ENCODE measurements around the gene TACC2.
"Not testable (repeated sequence)": the region's sequence is repeated elsewhere in the genome, so short reads cannot be mapped to it uniquely, and the experiment has no call there.

Gene TACC2

GRCh38 chr10:122073508-122073907 lies 84.5 kb downstream of the TACC2 start:
- Histone ChIP-seq H4K20me1 (no peaks in the 10 kb centered on the region), H3K9ac (no peak overlapping the region), H3K4me1 (no peaks in the 10 kb centered on the region), H3K9me3 (no peaks in the 10 kb centered on the region), H3K4me2 (no peak overlapping the region), H3K27ac (no peak overlapping the region), H3K4me3 (no peak overlapping the region), H3K27me3 (no peaks in the 10 kb centered on the region), H3K36me3 (no peaks in the 10 kb centered on the region)
- TF ChIP-seq Cebpa-rat (IDR thresholded peaks at IDR 0.05), result no peak

GRCh38 chr10:122075171-122075570 lies 86.2 kb downstream of the TACC2 start:
- no peak for TF ChIP-seq Cebpa-rat (IDR thresholded peaks at IDR 0.05)
- no peak overlapping the region for H3K4me3 ChIP-seq
- no peaks in the 10 kb centered on the region for H3K9me3 ChIP-seq
- H3K36me3 ChIP-seq, result no peaks in the 10 kb centered on the region
- H3K4me2 ChIP-seq, result no peak overlapping the region
- no peak overlapping the region for H3K27ac ChIP-seq
- no peaks in the 10 kb centered on the region for H4K20me1 ChIP-seq
- H3K9ac ChIP-seq, result no peak overlapping the region
- H3K4me1 ChIP-seq, result no peaks in the 10 kb centered on the region
- H3K27me3 ChIP-seq, result no peaks in the 10 kb centered on the region

GRCh38 chr10:122075876-122076275 lies 86.9 kb downstream of the TACC2 start:
- H3K9me3 ChIP-seq, H3K9ac ChIP-seq, H3K36me3 ChIP-seq, H3K4me1 ChIP-seq, H3K4me2 ChIP-seq, H3K4me3 ChIP-seq, H3K27ac ChIP-seq, H4K20me1 ChIP-seq, H3K27me3 ChIP-seq: not testable (repeated sequence)

GRCh38 chr10:122077311-122077875 lies 88.4 kb downstream of the TACC2 start:
- Histone ChIP-seq H4K20me1 (no peaks in the 10 kb centered on the region), H3K4me3 (no peak overlapping the region), H3K9me3 (no peaks in the 10 kb centered on the region), H3K27me3 (no peaks in the 10 kb centered on the region), H3K27ac (no peak overlapping the region), H3K9ac (no peak overlapping the region), H3K4me2 (no peak overlapping the region), H3K4me1 (no peaks in the 10 kb centered on the region), H3K36me3 (no peaks in the 10 kb centered on the region)
- no peak for TF ChIP-seq Cebpa-rat (IDR thresholded peaks at IDR 0.05)

- Histone ChIP-seq H3K9me3 (no peaks in the 10 kb centered on the region), H3K4me2 (no peak overlapping the region), H3K4me1 (no peaks in the 10 kb centered on the region), H3K9ac (no peak overlapping the region), H3K27ac (no peak overlapping the region), H3K27me3 (no peaks in the 10 kb centered on the region), H3K36me3 (no peaks in the 10 kb centered on the region), H4K20me1 (no peaks in the 10 kb centered on the region), H3K4me3 (no peak overlapping the region)
- no peak for TF ChIP-seq Cebpa-rat (IDR thresholded peaks at IDR 0.05)
These were observed 89.4 kb downstream of the TACC2 start for GRCh38 chr10:122078326-122078725.

GRCh38 chr10:122078965-122079795 lies 90.2 kb downstream of the TACC2 start:
- Histone ChIP-seq H3K27me3 (no peaks in the 10 kb centered on the region), H3K4me3 (no peak overlapping the region), H3K9ac (no peak overlapping the region), H3K27ac (no peak overlapping the region), H3K4me1 (no peaks in the 10 kb centered on the region), H4K20me1 (no peaks in the 10 kb centered on the region), H3K36me3 (no peaks in the 10 kb centered on the region), H3K4me2 (no peak overlapping the region), H3K9me3 (no peaks in the 10 kb centered on the region)
- TF ChIP-seq Cebpa-rat (IDR thresholded peaks at IDR 0.05), result no peak

GRCh38 chr10:122082616-122083477 lies 93.9 kb downstream of the TACC2 start:
- Histone ChIP-seq H3K27me3 (no peaks in the 10 kb centered on the region), H3K9ac (no peak overlapping the region), H3K36me3 (no peaks in the 10 kb centered on the region), H3K4me1 (no peaks in the 10 kb centered on the region), H3K4me2 (no peak overlapping the region), H3K9me3 (no peaks in the 10 kb centered on the region), H3K27ac (no peak overlapping the region), H4K20me1 (no peaks in the 10 kb centered on the region), H3K4me3 (no peak overlapping the region)
- TF ChIP-seq Cebpa-rat (IDR thresholded peaks at IDR 0.05), result no peak

GRCh38 chr10:122083478-122084025 lies 94.6 kb downstream of the TACC2 start:
- no peak overlapping the region for H3K4me3 ChIP-seq
- H3K27ac ChIP-seq, result no peak overlapping the region
- H3K4me1 ChIP-seq, result no peaks in the 10 kb centered on the region
- H4K20me1 ChIP-seq, result no peaks in the 10 kb centered on the region
- H3K36me3 ChIP-seq, result no peaks in the 10 kb centered on the region
- no peak overlapping the region for H3K4me2 ChIP-seq
- no peaks in the 10 kb centered on the region for H3K9me3 ChIP-seq
- no peaks in the 10 kb centered on the region for H3K27me3 ChIP-seq
- no peak overlapping the region for H3K9ac ChIP-seq
- no peak for TF ChIP-seq Cebpa-rat (IDR thresholded peaks at IDR 0.05)

- no peaks in the 10 kb centered on the region for H3K9me3 ChIP-seq
- H3K27me3 ChIP-seq, result no peaks in the 10 kb centered on the region
- no peak for TF ChIP-seq Cebpa-rat (IDR thresholded peaks at IDR 0.05)
- no peak overlapping the region for H3K9ac ChIP-seq
- no peaks in the 10 kb centered on the region for H4K20me1 ChIP-seq
- H3K4me1 ChIP-seq, result no peaks in the 10 kb centered on the region
- no peak overlapping the region for H3K4me3 ChIP-seq
- H3K36me3 ChIP-seq, result no peaks in the 10 kb centered on the region
- no peak overlapping the region for H3K4me2 ChIP-seq
- H3K27ac ChIP-seq, result no peak overlapping the region
These were observed 95.5 kb downstream of the TACC2 start for GRCh38 chr10:122084286-122085041.

Data from BLaER1 (cell line).